Stimulated activated CD8-positive, alpha-beta memory T cell treated with anti-CD3 and anti-CD28 coated beads, Interleukin-15, amount 100 ng/mL, for 24 hours (primary cell): Measurements from ENCODE around the gene ATP11A.

Source experiments
- DNase-seq: peaks from one replicate; pipeline ENCODE4 v3.0.0-alpha.2; 2020; ENCODE audit warnings: low read depth

ATP11A gene

DNA sequence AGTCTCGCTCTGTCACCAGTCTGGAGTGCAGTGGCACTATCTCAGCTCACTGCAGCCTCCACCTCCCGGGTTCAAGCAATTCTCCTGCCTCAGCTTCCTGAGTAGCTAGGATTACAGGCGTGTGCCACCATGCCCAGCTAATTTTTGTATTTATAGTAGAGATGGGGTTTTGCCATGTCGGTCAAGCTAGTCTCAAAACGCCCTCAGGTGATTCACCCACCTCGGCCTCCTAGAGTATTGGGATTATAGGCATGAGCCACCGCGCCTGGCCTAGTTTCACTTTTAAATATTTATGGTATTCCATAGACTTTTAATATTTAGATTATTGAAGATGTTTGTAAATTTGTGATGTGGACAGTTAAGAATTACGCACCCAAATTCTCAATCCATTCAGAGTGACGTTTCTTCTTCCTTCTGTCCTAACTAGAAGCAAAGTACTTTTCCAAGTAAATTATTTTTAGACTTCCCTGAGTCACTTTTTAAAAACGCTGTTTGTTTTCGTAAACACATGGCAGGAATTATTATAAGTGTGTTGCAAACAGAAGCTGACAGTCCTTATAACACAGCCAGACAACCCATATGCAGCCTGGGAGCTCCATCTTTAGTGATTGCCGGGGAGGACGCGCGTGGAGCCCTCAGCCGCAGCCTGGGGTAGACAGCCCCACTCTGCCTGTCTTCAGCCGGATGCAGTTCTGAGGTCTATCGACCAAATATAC is 131.7 kb downstream of the ATP11A start:
- DNase-seq = no peak

DNA sequence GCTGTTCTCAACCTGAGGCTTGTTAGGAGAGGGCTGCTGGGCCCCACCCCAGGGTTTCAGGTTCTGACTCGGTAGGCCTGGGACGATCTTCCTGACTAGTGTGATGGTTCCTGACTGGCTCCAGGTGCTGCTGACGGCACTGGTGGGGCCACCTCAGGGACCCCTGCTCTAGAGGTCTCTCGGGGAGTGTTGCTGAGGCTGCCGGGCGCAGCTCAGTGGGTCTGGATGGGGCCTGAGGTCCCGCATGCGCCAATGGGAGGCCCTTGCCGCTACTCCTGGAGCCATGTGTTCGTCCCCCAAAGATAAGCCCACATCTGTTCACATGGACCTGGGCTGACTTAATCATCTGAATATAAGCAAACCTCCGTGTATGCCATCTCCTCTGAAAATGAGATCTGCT is 133.0 kb downstream of the ATP11A start:
- DNase-seq = no peak

DNA sequence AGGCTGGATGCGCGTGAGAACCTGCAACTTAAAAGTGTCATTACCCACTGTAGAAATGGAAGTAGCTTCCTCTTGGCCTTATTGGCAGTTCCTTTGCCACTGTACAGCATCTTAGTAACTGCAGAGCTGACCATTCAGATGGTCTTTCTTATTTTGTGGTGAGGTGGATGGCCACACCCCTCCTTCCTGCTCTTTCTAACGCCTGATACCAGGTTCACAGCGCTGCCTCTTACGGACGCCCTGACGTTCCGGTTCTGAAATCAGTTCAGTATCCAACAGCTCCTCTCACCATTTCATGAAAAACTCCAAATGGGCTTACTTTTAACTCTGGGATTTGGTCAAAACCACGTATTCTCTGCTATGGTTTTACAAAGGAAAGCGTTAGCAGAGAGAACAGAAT is 134.6 kb downstream of the ATP11A start:
- DNase-seq = no peak

DNA sequence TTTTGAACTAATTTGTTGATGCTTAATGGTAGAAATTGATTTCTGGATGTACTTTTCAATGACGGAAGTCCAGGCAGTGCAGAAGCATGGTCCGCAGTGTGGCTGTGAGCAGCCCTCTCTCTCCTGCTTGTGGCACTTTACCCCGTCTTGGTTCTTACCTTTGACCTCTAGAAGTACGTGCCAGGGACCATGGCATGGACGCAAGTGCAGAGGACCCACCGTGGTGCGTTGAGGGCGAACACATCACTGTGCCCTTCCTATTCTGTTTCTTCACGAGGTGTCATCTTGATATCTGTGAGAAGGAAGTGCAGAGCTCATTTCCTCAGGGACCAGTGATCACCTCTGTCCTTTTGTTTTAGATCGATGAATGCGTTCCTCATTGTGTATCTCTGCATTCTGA is 135.2 kb downstream of the ATP11A start:
- no peak for DNase-seq

DNA sequence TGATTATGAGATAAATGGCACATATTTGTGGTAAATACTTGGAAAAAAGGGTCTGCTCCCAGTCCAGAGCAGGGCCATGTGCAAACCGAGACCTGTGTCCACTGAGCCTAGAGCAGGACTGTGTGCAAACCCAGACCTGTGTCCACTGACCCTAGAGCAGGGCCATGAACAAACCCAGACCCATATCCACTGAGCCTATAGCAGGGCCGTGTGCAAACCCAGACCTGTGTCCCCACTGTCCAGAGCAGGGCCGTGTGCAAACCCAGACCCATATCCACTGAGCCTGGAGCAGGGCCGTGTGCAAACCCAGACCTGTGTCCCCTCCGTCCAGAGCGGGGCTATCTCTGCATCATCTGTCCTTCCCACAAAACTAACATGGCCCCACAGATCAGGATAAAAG is 136.0 kb downstream of the ATP11A start:
- DNase-seq = no peak

DNA sequence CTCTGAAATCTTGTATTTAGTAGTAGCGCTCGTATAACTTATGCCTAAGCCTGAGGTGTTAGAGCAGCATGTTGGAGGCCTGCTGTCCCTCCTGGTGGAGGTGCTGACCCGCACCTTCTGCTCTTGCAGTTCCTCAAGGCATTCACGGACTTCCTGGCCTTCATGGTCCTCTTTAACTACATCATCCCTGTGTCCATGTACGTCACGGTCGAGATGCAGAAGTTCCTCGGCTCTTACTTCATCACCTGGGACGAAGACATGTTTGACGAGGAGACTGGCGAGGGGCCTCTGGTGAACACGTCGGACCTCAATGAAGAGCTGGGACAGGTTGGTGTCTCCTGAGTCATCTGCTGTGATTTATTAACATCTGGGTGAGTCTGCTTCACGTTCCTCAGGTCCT is 136.7 kb downstream of the ATP11A start:
- no peak for DNase-seq

DNA sequence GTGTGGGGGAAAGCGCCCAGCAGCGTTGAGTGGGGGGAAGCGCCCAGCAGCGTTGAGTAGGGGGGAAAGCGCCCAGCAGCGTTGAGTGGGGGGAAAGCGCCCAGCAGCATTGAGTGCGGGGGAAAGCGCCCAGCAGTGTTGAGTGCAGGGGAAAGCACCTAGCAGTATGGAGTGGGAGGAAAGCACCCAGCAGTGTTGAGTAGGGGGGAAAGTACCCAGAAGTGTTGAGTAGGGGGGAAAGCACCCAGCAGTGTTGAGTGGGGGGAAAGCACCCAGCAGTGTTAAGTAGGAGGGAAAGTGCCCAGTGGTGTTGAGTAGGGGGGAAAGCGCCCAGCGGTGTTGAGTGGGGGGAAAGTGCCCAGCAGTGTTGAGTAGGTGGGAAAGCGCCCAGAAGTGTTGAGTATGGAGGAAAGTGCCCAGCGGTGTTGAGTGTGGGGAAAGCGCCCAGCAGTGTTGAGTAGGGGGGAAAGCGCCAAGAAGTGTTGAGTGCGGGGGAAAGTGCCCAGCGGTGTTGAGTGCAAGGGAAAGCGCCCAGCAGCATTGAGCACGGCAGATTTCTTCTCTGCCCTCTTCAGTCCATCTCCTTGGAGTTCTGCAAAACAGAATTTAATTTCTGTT is 138.4 kb downstream of the ATP11A start:
- DNase-seq = no peak

DNA sequence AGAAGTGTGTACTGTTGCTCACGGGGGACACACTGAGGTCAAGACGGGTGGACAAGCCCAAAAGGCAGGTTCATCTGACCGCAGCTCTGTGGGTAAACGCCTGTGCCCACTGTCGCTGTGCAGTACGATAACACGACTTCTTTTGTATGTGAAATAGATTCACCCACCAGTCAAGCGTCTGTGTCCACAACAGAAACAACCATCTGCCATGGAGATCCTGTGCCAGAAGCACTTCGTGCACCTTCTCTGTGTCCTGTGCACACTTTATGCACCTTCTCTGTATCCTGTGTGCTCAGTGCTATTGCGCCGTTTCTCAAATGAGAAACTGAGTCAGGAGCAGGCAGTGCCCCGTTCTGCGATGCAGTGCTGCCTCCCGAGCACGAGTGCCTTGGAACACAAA is 138.9 kb downstream of the ATP11A start:
- DNase-seq = no peak

DNA sequence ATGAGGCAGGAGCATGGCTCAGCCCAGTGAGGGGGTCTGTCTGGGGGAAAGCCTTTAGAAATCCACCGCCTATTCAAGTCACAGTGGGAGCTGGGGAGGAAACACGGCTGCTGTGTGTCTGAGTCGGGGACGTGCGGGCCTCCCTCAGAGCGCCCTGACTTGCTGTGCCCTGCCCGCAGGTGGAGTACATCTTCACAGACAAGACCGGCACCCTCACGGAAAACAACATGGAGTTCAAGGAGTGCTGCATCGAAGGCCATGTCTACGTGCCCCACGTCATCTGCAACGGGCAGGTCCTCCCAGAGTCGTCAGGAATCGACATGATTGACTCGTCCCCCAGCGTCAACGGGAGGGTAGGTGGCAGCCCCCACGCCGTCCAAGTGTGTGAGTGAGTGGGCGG is 141.4 kb downstream of the ATP11A start:
- no peak for DNase-seq

DNA sequence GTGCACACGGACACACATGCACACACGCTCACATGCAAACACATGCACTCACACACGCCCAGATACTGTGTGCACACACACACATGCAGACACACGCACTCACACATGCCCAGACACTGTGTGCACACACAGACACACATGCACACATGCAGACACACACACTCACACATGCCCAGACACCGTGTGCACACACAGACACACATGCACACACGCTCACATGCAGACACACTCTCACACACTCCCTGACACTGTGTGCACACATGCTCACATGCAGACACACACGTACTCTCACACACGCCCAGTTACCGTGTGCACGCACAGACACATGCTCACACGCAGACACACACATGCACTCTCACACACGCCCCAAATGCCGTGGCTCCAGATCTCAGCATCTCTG is 142.0 kb downstream of the ATP11A start:
- no peak for DNase-seq

DNA sequence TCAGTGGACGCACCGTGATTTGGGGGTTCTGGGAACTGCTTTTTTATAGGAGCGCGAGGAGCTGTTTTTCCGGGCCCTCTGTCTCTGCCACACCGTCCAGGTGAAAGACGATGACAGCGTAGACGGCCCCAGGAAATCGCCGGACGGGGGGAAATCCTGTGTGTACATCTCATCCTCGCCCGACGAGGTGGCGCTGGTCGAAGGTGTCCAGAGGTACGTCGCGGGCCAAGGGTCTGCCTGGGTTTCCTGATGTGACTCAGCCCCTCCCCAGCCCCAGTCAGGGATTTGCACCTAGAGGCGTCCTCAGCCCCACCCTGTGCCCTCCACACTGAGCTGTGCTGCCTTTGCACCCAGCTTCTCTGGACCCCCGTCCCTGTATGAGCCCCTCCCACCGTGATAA is 143.0 kb downstream of the ATP11A start:
- DNase-seq = no peak

DNA sequence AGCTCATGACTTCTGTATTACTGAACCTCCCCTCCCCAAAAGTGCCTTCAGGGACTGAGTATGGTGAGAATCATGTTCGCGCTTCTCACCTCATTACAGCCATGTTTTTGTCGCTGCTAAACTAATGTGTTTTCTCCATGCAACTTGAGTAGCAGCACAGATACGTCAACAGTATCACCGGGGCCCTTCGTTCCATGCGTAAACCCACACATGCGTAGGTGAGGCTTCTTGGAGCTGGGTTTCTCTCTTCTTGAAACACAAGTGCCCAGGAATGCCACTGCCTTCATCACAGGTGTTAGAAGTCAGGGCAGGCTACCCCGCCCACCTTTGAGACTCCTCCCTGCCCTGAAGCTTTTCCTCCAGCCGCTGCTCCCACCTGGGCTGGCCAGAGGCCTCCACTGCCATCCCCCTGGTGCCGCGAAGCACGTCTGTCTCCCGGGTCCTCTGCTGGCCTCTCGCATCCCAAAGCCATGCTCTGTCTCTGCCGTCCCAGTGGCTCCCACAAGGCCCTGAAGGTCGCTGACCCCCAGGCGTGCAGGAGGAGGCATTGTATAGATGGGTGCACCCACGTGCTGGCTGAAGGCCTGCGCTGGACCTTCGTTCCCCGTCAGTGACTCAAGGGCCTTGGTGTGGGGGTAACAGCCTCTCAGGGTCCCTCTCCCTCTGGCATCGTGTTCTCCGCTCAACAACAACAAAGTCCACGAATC is 143.9 kb downstream of the ATP11A start:
- DNase-seq = no peak

DNA sequence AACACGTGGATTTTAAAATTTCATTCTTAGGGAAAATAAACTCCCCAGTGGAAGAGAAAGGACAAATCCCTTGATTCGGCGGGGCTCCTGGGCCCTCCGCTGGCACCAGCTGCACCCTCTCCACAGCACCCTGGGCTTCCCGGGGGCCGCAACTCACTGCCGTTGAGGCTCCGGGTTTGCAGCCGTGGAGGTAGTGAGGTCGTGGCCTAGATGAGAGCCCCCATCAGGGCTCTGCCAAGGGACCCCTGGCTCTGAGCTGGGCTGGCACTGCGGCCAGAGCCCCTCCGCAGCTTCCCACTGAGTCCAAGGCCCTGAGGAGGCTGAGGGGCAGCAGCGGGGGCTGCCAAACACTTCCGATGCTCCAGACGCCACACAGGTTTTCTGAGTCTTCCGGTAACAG is 145.5 kb downstream of the ATP11A start:
- no peak for DNase-seq

DNA sequence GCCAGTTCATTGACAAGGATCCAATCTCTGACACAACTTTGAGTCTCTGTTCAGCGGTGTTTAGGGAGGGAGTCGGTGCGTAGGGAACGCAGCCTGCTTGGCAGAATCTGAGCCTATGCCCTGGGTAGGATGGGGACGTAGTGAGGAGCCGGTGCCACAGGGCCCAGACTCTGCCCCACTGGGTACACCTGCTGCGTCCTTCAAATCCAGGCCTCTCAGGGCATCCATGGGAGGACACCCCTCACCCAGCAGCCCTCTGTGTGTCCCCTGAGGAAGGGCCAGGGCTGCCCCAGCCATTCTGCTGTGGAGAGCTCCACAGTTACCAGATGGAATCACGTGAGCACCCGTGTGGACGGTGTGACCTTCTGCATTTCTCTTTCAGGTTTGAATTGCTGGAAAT is 146.0 kb downstream of the ATP11A start:
- no peak for DNase-seq

DNA sequence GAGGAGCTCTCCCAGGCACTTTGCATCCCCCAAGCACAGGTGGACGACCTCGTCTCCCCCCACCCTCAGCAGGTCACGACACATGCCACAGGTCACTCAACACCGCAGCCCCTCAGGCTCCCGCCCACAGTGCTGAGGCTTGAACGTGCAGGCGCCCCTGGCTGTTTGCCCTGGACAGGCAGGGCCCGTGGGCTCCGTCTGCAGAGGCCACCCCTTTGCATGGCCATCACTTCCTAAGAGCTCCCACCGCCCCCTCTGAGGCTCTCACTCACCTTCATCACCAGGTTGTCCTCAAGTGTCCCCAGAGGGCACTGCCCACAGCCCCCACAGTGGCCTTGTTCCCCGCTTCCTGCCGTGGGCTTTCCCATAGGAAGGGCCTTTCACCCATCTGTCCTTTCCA is 147.1 kb downstream of the ATP11A start:
- no peak for DNase-seq

DNA sequence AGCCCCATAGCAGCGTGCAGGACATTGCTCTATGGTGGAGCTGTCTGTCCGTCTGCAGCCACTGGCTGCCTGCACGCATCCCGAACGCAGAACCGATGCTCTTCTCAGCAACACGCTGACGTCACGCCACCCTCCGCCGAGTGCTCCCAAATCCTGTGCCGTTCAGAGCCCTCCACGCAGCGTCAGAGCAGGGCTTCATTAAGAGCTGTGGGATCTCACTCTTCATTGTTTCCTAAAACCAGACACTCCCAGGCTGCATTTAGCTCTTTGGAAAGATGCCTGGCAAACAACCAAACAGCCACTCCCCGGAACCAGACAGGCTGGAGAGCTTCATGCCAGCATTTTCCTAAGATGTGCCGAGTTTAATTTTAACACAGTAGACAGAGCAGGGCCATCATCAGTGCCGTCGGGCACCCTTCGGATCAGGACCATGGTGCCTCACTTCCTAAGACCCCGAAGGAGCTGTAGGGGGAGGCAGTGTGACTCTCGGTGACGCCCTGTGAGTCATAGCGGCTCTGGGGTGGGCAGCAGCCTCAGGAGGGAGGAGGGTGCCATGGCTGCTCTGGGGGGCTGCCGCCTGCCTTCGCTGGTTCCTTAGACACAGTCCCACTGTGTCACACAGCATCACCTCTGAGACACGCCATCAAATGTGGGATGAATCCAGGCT is 147.7 kb downstream of the ATP11A start:
- DNase-seq = no peak

DNA sequence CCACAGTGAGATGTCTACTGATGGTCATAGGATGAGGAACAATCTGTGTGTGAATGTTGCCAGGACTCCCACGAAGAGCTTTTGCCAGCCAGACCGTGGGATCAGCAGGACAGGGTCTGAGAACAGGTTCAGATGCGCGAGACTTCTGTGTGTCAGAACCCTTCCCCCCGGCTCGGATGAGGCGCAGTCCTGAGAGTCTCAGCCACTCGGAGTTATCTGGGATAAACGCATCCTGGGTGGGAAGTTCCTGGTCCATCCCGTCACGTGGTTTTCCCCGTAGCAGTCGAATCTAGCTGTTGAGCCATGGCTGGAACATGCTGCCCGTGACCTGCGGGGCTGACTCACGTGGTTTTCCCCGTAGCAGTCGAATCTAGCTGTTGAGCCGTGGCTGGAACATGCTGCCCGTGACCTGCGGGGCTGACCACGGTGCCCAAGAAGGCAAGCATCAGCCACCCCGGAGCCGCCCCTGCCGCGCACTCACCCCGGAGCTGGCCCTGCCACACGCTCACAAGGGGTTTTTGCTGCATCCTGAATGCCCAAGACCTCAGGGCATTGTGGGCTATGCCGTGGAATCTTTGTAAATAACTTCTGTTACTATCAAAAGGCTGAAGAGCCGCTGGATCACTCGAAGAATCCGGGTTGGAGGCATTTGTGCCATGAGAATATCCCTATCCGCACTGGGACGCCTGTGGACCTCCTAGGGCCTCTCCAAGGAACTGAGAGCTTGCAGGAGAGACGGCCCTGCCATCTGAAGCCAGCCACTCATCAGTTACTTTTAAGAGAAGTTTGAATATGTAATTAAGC is 148.4 kb downstream of the ATP11A start:
- DNase-seq = no peak

DNA sequence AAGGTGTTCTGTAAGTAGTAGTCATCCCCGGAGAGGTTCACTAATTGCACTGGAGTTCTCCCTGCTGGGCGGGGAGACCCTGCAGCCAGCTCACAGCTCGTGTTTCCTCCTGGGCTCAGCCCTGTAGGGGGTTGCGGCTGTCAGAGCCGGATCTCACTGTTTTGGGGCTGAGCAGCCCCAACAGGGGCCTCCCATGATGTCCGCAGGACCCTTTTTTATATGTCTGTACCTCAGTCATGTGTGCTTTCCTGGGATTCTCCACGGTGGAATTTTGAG is 148.9 kb downstream of the ATP11A start:
- DNase-seq = no peak

DNA sequence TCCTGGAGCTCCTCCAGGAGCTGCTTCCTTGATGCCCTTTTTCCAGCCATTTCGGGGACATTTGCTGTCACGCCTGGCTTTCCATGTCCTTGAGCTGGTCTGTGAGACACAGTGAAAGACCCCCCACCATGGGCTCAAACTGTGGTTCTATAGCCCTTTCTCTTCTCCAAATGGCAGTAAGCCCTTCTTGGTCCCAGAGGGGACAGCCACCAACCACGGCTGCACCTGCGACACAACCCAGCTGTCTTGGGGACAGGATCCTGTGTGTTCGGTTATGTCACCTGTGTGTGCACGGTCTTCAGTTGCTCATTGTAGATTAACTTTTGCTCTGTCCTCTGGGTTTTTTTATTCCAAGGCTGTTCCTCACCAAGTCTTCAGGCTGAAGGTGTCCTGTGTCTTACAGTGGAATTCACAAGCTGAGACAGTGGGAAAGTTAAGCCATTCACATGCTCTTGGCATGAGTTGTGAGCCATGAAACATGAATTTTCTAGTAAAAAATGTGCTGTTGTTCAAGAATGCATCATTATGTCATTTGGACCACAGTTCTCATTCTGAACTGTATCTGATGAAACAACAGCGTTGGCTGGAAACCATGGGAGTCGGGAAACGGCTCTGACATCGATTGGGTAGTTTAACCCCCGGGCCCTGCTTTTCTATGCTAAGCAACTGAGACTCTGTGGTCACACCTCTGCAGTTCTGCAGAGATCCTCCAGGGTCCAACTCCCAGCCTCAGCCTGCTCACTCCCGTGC is 149.7 kb downstream of the ATP11A start:
- DNase-seq = no peak

DNA sequence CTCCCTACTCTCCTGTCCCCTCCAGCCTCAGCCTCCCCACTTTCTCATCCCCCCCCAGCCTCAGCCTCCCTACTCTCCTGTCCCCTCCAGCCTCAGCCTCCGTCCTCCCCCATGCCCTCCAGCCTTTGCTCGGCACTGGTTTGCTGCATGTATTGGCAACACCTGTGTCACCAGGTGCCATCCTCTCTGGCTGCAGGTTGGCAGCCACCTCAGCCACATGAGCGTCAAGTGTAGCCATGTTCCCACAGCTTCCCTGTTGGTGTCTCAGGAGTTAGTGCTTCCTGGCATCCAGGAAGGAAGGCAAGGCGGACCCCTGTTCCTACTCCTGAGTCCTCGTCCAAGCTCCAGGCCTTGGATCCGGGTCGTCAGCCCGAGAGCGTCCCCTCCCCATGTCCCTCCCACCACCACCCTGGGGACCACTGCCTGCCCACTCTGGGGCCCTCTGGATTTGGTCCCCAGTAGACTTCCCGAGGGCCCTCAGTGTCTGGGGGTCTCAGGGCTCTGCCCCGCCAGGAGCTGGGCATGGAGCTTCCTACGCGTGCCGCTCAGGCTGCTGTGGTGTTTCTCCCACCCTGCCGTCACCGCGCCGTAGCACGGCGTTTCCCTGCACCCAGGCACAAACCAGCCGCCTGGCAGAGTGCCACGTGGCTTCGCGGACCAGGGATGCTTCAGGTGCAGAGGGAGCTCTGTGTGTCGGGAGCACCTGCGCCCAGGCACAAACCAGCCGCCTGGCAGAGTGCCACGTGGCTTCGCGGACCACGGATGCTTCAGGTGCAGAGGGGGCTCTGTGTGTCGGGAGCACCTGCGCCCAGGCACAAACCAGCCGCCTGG is 150.8 kb downstream of the ATP11A start:
- DNase-seq = no peak
